ENCODE data around the gene CCKAR. TPM values are rescaled to one million over a fixed set of nuclear protein-coding genes. Genes with fewer than 3 reads are reported as not detected.

The CCKAR gene
- total RNA-seq, 2 donors from 2014 or later = 1.0 TPM; not detected in 1

DNA sequence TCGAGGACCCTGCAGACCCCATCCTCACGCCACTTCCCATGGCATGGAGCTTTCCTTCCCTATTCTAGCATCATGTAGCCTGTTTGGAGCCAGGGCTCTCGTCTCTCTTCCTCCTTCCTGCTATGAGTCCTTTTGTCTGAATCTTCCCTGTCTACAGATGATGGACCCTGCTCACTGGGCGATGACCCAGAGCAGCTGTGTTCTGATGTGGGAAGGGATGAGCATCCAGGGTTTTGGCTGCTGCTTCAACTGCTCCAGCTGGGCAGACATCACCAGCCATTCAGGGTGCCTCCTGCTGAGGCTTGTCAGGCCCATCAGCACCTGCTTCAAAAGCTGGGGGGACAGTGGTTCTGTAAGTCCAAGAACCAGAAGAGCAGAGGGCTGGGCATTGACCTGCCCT is 3.2 kb upstream of the CCKAR start:
- WGBS, 2 donors = 80 to 86% methylated on average over 3 to 4 of the region's 4 CpGs
- Histone ChIP-seq H3K27ac (no peak overlapping the region), H3K4me1 (no peaks in the 10 kb centered on the region), H3K27me3 (no peaks in the 10 kb centered on the region), H3K4me3 (no peak overlapping the region), H3K9me3 (no peaks in the 10 kb centered on the region), H3K36me3 (replicated peaks in 1 of 2; ENCODE audit: insufficient read depth in 1 of 2, low read depth in 2 of 2) (no peaks in the 10 kb centered on the region)
- ATAC-seq (no peak), DNase-seq (no peak)
- intact Hi-C loops (cut with DNase I) = no loop called here
- TF ChIP-seq, protein P1, sequence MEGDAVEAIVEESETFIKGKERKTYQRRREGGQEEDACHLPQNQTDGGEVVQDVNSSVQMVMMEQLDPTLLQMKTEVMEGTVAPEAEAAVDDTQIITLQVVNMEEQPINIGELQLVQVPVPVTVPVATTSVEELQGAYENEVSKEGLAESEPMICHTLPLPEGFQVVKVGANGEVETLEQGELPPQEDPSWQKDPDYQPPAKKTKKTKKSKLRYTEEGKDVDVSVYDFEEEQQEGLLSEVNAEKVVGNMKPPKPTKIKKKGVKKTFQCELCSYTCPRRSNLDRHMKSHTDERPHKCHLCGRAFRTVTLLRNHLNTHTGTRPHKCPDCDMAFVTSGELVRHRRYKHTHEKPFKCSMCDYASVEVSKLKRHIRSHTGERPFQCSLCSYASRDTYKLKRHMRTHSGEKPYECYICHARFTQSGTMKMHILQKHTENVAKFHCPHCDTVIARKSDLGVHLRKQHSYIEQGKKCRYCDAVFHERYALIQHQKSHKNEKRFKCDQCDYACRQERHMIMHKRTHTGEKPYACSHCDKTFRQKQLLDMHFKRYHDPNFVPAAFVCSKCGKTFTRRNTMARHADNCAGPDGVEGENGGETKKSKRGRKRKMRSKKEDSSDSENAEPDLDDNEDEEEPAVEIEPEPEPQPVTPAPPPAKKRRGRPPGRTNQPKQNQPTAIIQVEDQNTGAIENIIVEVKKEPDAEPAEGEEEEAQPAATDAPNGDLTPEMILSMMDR (IDR thresholded peaks at IDR 0.05) = no peak
- no peak for TF ChIP-seq POLR2A (IDR thresholded peaks at IDR 0.05)

DNA sequence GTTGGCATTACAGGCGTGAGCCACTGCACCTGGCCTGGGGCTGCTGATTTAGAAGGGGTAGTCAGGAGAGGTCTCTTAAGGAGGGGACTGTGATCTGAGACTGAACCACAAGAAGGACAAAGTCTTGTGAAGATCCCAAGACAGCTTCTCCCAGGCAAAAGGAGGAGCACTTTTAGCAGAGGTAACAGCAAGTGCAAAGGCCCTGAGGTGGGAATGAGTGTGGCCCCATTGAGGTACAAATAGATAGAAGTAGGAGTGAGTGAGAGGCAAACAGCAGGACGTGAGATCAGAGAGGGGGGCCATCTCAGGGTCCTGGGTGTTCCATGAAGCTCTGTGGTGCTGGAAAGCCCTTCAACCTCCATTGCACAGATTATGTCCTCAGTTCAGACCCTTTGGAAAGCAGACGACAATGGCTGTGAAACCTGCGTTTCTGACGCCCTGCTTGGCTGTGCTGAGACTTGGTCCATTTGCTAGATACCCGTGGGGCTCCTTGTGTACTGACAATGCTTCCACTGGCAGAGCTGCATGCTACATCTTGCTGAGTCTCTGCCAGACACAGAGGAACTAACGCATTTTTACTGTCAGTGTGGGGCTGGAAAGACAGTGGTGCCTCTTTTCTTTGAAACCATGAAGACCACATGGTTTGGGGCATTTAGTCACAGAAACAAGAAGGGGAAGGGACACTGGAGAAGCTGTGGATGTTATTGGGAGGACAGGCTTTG is 1.3 kb upstream of the CCKAR start:
- intact Hi-C loops (cut with DNase I) = no loop called here
- Histone ChIP-seq H3K36me3 (replicated peaks in 1 of 2; ENCODE audit: insufficient read depth in 1 of 2, low read depth in 2 of 2) (no peaks in the 10 kb centered on the region), H3K9me3 (no peaks in the 10 kb centered on the region), H3K27ac (no peak overlapping the region), H3K4me1 (no peaks in the 10 kb centered on the region), H3K4me3 (no peak overlapping the region), H3K27me3 (no peaks in the 10 kb centered on the region)
- 84 to 88% methylated on average over 7 of the region's 7 CpGs for WGBS, 2 donors
- DNase-seq (no peak), ATAC-seq (no peak)
- no peak for TF ChIP-seq POLR2A (IDR thresholded peaks at IDR 0.05)
- TF ChIP-seq, protein P1 (IDR thresholded peaks at IDR 0.05) = no peak

DNA sequence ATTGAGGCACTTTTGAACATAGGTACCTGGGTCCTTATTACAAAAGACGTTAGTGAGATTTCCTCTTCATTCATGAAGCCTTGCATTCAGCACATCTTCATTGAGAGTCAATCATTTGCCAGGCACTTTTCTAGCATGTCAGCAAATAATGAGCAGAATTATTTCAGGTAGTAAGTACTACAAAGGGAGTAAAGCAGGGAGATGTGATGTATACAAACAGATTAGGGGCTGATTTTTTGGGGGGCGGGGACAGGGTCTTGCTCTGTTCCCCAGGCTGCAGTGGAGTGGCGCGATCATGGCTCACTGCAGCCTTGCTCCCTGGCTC is 638 bp upstream of the CCKAR start:
- intact Hi-C loops (cut with DNase I) = no loop called here
- H3K9me3 ChIP-seq = no peaks in the 10 kb centered on the region
- no peak overlapping the region for H3K4me3 ChIP-seq
- no peak for DNase-seq
- no peak for TF ChIP-seq POLR2A (IDR thresholded peaks at IDR 0.05)
- TF ChIP-seq, protein P1 (IDR thresholded peaks at IDR 0.05) = no peak
- no peaks in the 10 kb centered on the region for H3K27me3 ChIP-seq
- no peaks in the 10 kb centered on the region for H3K36me3 ChIP-seq (replicated peaks in 1 of 2; ENCODE audit: insufficient read depth in 1 of 2, low read depth in 2 of 2)
- no peak overlapping the region for H3K27ac ChIP-seq
- peaks cover 4% of the 10 kb centered on the region for H3K4me1 ChIP-seq
- WGBS, 2 donors = 72 to 84% methylated on average over 2 to 4 of the region's 4 CpGs
- ATAC-seq = no peak

DNA sequence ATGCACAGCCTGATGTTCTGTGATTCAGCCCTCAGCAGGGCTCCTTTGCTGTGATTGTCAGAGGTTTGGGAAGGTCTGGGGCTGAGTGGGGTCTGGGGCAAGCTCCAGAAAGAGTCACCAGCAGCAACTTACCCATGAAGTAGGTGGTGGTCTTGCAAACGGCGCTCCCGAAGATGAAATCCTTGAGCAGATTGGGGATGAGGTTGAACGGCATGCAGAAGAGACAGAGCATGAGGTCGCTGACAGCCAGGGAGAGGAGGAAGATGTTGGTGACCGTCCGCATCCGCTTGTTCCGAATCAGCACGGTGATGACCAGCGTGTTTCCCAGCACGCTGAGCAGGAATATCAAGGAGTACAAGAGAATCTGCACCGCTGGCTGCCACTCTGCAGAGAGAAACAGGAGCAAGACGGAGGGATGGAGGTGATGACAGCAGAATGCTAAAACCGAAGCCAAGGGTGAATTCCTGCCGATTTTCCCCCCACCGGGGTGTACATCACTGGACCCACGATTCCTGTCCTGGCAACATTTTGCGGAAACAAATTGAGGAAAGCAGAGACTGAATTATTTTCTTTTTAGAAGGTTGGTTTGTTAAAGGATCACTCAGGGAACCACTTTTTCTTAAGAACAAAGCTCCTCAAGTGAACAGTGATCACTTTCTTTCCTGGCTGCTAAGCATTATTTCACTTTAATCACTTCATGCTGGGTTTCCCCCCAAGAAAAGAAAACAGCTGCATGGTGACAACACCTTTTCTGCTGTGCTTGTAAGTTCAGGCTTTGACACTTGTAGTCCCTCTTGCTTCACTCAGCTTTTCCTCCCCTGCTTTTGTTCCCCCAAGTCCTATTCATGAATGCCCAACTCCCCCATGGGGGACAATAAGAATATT is 941 bp downstream of the CCKAR start:
- H3K36me3 ChIP-seq (replicated peaks in 1 of 2; ENCODE audit: insufficient read depth in 1 of 2, low read depth in 2 of 2) = no peaks in the 10 kb centered on the region
- H3K4me3 ChIP-seq = no peak overlapping the region
- intact Hi-C loops (cut with DNase I) = no loop called here
- peaks cover 14% of the 10 kb centered on the region for H3K4me1 ChIP-seq
- DNase-seq (no peak), ATAC-seq (no peak)
- no peaks in the 10 kb centered on the region for H3K9me3 ChIP-seq
- no peaks in the 10 kb centered on the region for H3K27me3 ChIP-seq
- no peak overlapping the region for H3K27ac ChIP-seq
- 60 to 75% methylated on average over 19 of the region's 19 CpGs for WGBS, 2 donors
- TF ChIP-seq POLR2A (IDR thresholded peaks at IDR 0.05) = no peak
- TF ChIP-seq, protein P1 (IDR thresholded peaks at IDR 0.05) = no peak

Data from body of pancreas (tissue), 4 donors.